ENCODE measurements around the gene ZRANB2.

- no peak for TF ChIP-seq GATA2 (IDR thresholded peaks at IDR 0.05; ENCODE audit: low read depth, low read length)
- no peak for TF ChIP-seq GATA3 (IDR thresholded peaks at IDR 0.05; ENCODE audit: low read depth, low read length)
Observed at GRCh38 chr1:71026093-71026492, 54.7 kb downstream of the ZRANB2 start.
